Embryonic facial prominence (tissue), 1 donor: Measurements from ENCODE around the gene CCDC33.

Source experiments
- DNase-seq: peaks from one replicate; pipeline ENCODE4 v3.0.0-alpha.2; 2016; ENCODE audit errors: extremely low spot score

Gene CCDC33

GRCh38 chr15:74258456-74259291, 22.5 kb downstream of the CCDC33 start:
- DNase-seq: no peak

- no peak for DNase-seq
Measured at GRCh38 chr15:74259292-74259648, 23.1 kb downstream of the CCDC33 start.

GRCh38 chr15:74259821-74260607, 23.9 kb downstream of the CCDC33 start:
- no peak for DNase-seq

- DNase-seq: no peak
Measured at GRCh38 chr15:74261041-74261440, 24.9 kb downstream of the CCDC33 start.

- no peak for DNase-seq
Measured at GRCh38 chr15:74261685-74262084, 25.6 kb downstream of the CCDC33 start.

- DNase-seq: no peak
Measured at GRCh38 chr15:74262151-74262550, 26.0 kb downstream of the CCDC33 start.

- no peak for DNase-seq
Measured at GRCh38 chr15:74262625-74263024, 26.5 kb downstream of the CCDC33 start.

GRCh38 chr15:74263466-74263865, 27.3 kb downstream of the CCDC33 start:
- no peak for DNase-seq

- no peak for DNase-seq
Measured at GRCh38 chr15:74264081-74264501, 28.0 kb downstream of the CCDC33 start.

GRCh38 chr15:74265046-74265639, 29.0 kb downstream of the CCDC33 start:
- no peak for DNase-seq

GRCh38 chr15:74268020-74268419, 31.9 kb downstream of the CCDC33 start:
- no peak for DNase-seq

GRCh38 chr15:74269362-74270035, 33.4 kb downstream of the CCDC33 start:
- no peak for DNase-seq

GRCh38 chr15:74270155-74270554, 34.0 kb downstream of the CCDC33 start:
- no peak for DNase-seq

- no peak for DNase-seq
Measured at GRCh38 chr15:74270854-74271520, 34.9 kb downstream of the CCDC33 start.

GRCh38 chr15:74272812-74273211, 36.7 kb downstream of the CCDC33 start:
- no peak for DNase-seq

- DNase-seq: no peak
Measured at GRCh38 chr15:74274470-74275038, 38.4 kb downstream of the CCDC33 start.

- no peak for DNase-seq
Measured at GRCh38 chr15:74275957-74276356, 39.8 kb downstream of the CCDC33 start.

- DNase-seq: no peak
Measured at GRCh38 chr15:74276560-74276959, 40.4 kb downstream of the CCDC33 start.

GRCh38 chr15:74277242-74277810, 41.2 kb downstream of the CCDC33 start:
- DNase-seq: no peak

- DNase-seq: no peak
Measured at GRCh38 chr15:74278207-74278606, 42.1 kb downstream of the CCDC33 start.
